NCI-H1694 (cell line): ENCODE results near the gene AUP1.

Experiments used
- DNase-seq: peaks from one replicate; lab custom pipeline; 2025; lab: John Stamatoyannopoulos, UW

Gene AUP1

DNA sequence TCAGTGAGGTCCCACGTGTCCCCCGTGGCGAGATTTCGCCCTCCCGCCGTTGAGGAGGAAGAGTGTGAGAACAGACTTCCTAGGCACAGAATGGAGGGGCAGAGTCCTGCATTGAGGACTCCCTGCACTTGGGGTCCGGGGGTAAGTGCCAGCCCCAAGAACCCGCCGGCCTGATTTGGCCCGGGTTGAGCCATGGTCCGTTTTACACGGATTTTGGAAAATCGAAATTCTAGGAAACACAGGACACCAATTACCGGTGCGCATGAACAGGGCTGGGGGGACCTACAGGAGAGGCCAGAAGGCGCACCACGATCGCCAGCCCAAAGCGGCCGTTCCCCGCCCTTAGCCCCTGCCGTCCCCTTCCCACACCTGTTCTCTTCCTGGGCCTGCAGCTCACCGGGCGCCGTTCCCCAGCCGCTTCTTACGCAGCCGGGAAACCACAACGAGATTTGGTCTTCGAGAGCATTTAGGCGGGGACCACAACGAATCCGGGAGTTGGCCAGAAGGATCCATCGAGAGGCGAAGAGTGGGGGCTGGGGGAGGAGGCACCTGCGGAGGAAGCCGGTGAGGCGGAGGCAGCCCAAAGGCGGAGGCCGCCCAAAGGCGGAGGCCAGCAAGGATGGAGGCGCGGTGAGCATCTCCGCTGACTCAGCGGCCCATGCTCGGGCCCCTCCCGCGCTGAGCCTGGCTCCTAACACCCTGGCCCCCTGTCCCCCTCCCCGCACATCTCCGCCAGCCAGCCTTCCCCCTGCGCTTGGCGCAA, 15.7 kb downstream of the AUP1 start:
- no peak for DNase-seq

DNA sequence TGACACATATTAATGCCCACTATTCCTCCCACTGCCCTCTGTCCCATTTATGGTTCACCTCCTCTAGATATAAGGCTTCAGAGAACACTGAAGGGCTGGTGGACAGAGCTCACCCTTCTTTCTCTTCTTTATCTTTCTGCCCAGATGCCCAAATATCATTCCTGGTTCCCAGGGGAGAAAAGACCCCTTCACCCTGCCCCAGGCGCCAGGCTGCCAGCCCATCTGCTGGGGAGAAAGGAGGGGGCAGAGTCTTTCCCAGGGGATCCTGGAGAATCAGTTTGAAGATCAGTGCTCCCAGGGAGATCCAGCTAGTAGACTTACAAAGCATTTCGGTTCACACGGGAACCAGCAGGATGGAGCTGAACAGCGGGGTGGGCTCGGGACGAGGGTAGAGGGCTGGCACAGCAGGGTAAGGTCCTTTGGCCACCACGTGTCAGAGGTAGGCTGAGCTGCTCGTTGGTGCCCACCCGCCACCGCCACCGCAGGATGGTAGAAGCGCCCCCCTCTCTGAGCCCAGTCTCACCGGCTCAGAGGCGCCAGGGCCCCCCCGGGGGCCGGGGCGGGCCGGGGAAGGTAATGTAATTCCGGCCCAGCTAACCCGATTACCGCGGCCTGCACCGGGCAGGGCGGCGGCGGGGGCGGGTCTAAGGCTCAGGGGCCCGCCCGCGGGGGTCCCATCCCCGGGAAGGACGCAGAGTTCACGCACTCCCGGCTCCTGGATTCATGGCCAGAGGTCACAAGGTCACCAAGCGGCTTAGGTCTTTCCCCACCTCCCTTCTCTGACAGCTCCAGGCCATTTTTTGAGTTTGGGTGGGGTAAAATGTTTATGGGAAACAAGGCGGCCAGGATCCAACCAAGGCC, 16.5 kb downstream of the AUP1 start:
- no peak for DNase-seq

DNA sequence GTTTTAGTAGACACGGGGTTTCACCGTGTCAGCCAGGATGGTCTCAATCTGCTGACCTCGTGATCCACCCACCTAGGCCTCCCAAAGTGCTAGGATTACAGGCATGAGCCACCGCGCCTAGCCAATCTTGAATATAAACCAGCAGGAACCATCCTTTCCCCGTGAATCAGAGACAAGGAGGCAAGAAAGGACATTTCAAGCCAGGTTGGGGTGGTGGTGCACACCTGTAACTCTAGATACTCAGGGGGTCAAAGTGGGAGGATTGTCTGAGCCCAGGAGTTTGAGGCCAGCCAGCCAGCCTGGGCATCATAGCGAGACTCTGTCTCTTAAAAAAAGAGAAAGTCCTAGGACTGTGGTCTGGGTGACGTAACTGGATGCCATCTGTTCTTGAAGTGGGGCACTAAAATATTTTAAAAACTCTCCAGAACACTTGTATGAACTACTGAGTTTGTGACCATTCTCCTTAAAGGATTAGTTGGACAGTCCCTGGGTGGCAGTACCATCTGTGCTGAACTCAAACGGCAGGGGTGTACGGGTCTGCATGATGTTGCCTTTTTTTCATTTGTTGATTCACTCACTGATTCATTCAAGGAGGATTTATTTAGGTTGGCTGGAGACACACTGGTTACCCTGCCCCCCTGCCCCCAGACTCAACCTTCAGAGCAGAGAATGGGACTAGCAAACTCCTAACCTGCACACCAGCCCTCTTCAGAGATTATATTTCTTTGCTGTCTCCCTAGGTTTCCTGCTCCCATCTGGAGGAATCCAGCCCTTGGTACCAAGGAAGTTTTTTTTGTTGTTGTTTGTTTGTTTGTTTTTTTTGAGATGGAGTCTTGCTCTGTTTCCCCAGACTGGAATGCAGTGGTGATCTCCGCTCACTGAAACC, 18.2 kb downstream of the AUP1 start:
- no peak for DNase-seq

DNA sequence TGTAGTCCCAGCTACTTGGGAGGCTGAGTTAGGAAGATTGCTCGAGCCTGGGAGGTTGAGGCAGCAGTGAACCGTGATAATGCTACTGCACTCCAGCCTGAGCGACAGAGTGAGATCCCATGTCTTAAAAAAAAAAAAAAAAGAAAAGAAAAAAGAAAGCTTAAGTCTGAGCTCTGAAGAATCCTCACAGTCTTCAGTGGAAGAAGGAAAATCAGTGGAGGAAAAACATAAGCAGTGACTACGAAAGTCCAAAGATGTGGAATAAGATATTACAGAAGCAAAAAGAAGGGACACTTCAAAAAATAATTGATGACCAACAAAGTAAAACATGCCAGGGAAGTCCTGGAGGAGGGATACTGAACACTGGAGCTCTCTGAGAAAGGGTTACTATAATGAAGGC, 19.2 kb downstream of the AUP1 start:
- no peak for DNase-seq

DNA sequence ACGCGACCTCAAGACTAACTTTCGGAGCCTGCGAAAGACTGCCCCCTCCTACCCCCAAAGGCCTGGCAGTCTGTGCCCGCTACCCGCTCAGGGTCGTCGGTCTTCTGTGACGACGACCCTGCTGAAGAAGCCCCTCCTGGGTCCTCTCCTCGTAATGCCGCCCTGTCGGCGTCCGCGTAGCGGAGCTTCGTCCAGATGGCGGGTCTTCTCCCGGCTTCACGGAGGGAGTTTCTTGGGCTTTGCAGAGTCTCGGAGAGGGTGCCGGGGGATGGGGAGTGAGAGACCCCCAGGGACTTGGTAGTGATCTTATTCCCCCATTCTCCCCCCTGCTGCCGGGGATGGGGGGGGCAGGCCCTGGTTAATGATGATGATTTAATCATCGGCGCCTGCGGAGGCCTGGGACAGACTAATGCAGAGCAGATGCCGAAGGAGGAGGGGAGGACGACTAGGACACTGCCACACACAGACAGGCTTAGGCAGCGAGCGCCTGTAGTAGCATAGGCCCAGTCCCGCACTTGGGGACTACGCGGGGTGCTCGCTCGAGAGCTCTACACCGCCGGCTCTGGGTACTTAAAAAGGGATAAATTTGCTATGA, 21.5 kb downstream of the AUP1 start:
- DNase-seq: peak; percentile 47

DNA sequence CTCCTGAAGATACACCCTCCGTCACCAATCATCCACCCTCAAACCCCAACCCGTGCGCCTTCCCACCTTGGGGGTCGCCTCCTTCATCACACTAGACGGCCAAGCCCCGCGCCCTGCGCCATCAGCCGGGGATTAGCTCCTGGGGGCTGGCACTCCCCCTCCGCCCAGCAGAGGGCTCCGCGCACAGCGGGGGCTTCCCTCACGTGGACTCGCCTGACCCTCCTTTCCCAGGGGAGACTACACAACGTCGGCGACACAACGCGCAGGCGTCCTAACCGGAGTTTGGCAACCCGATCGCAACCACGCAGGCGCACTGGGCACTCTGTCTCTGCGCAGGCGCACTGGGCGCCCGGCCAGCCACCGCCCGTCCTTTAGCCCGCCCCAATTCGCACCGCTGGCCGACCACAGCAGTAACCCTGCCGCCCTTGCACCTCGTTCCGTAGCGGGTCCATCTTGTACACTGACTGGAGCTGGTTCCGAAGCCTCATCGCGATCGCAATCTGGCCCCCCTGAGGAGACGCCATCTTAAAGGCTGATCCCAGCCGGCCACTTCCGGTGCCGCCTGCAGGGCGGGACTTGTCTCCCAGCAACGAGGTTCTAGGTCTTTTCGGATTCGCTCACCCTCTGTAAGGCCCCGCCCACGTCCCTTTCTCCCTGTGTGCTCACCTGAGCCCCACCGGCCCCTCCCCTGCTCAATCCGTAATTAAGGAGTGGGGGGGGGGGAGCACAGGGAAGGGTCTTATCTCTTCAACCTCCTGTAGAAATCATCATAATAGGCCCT, 22.2 kb downstream of the AUP1 start, which contains the start of gene PCGF1:
Gene PCGF1 (minus strand): TSS at position 551 of the 781 bp plus-strand sequence. CDS start 27 bp downstream, at position 524.
- DNase-seq: peak; percentile 99

DNA sequence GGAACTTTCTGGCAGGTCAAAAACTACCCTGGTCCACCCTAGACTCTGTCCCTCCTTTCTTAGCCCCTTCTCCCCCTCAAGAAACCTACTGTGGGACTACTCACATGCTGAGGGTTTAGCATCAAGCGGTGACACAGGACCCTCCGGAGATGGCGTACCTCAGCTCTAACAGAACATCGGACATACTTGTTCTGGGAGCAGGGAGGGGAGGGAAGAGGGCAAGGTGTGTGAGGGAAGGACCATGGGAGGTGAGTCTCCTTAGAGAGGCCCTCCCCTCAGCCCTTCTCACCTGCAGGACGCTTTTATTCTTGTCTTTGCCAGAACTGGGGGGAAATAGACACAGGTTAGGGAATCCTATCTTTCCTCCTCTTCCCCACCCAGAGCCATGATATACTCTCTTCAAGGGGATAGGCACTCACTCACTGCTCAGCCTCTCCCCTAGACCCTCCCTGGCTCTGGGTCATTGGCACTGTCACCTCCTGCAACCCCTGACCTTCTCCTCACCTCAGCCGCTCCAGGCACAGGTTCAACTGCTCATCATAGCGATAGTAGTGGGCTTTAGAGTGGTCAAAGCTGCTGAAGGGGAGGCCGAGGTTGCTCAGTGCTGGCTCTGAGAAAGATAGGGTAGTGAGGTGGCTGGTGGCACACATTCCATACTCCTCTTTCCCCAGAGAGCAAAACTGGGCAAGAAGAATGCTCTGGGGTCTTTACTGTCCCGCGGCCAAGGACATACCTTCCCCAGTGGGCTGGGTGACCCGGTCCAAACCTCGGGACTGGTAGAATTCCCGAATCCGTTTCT, 23.9 kb downstream of the AUP1 start:
- DNase-seq: no peak

DNA sequence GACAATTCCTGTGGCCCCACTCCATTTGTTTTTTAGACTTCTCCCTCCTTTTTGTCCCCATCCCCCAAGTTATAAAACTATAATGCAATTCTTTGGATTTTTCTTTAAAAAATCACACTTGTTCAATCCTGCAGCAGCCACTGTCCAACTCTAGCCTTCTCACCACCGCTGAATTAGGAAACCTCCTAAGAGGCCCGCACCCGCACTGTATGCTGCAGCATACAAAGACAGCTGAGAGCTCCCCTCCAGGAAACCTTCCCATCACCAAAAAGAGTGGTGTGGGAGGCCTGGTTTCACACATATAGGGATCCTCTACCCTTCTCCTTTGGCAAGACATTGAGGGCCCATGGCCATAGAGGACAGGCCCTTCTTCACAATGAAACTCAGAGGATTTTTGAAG, 24.9 kb downstream of the AUP1 start:
- no peak for DNase-seq

DNA sequence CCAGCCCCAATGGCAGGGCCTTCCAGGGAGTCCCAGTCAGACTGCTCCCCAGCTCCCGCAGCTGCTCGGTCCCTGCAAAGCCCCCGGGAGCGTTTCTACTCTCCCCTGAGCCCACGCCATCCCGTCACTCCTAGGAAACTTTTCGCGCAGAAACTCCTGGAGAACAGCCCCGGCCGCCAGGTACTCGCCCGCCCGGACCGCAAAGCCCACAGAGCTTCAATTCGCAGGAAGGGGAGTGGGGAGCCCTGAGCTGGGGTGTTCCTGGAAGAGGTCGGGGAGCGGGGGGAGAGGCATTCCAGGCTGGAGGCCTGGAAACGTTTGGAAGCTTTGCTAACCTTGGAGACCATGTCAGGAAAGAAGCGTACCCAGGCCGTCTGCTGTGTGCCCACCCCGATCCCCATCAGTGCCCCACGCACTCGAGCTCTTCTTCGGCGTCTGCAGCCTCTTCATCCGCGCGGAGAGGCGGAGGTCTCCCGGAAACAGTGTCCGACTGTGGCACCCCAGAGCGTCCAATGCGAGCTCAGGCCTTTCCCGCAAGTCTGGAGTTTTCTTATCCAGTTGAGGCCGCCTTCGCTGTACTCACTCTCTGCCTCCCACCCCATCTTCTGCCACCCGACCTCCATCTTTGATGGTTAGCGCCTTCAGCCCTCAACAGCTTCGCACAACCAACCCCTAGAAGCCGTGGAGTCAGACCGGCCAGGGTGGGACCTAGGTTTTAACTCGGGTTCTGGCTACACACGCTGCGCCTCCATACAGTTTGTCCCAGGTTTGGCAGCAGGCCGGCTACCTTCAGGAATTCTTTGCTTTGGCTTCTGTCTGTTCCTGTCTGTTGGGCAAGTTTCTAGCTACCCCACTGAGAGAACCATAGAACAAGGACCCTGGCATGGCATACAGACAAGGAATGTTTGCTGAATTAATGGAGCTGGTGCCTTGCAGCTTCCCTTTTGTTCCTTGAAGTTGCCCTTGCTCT, 25.7 kb downstream of the AUP1 start:
- DNase-seq: no peak

DNA sequence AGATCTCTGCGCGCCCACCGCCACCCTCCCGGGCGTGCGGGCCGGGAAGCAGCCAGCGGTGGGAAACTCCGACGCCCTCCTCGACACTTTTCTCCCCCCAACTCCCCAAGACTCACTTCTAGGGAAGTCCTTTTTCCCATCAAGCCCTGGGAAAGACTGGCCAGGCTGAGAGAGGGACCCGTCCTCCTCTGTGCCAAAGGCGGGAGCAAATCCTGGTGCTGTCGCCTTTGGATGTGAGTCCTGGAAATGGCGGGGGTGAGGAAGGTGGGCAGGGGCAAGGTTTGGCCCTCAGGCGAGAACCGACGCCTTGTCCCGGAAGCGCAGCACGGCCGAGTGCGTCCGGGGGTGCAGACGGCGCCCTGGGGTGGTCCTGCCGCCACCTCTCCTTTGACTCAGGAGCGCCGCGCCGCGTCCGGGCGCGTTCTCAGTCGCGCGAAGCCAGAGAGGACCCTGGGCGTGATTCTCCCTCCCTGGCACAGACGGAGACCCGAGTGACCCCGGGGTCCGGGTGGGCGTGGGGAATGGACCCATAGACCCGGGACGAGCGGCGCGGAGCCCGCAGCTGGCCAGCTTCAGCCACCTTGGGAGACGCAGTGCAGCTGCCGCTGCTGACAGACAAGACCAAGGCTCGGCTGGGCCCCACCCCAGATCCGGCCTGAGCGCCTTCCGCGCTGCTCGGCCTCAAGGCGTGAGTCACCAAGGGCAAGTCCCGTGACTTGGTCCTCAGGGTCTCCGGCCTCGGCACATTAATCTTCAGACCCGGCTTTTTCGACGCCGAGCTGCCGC, 26.6 kb downstream of the AUP1 start:
- no peak for DNase-seq

DNA sequence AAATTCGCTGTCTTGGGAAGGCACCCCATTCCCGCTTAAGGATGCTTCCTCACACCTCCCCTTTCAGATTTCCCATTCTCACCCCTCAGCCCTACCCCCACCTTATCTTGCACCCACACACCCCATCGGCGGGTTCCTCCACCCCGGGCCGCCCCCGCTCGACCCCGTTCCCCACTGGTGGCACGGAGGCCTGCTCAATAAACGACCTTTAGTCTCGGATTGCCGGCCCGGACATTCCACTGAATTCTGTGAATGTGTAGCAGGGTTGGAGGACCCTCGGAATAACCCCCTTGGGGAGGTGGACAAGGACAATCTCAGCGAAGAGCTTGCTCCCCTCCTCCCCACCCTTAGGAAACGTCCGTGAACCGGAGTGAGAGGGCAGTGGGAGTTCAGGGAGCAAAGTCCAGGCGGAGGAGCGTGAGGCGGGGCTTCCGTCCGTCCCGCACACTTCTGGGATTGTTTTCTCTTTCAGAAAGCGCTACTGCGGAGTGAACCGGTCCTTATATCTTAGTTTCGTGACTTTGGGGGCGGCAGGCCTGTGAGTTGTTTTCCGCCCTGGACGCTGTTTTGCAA, 27.3 kb downstream of the AUP1 start:
- DNase-seq: no peak

DNA sequence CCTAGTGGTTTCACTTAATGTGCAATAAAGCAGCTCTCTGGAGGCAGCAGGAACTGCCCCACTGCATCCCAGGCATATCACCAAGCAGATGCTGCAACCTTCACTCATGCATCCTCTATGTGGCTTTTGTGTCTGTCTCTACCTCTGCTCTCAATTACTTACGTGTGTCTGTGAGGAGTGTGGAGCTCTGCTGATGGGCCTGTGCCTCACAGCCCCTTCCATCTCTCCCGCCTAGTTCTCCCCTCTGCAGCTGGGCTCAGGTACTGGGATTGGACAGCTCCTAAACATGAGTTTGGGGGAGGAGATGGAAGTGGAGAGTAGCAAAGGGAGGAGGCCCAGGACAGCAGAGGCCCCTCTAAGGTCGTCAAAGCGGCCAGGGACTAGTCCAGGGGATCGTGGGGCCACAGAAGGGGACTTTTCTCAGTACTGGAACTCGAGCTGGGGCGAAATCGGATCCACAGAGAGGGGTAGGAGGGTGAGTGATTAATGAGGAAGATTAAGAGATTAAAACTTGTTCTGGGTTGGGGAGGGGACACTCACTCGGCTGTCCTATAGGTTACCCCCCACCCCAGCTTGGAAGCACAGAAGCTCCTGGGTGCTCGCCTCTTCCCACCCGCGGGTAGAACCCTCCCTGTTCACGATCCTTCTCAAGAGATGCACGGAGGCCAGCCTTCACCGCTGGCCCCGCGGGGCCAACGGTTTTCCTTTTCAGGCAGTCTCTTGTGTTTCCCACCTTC, 28.0 kb downstream of the AUP1 start:
- no peak for DNase-seq

DNA sequence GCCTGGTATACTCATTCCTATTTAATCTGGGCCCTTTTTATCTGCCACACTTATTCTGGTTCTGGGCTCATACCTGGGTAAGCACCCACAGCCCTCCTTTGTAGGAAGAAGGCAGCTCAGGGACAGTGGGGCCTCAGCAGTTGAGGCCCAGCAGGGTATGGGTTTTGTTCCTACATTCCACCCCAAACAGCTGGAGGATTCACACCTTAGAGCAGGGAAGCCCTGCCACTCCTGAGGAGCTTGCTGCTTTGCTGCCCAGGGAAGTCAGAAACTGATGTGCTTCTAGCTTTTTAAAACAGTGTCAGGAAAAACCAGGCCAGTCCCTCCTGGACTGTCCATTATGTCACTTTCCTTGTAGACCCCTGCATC, 28.9 kb downstream of the AUP1 start:
- DNase-seq: no peak

DNA sequence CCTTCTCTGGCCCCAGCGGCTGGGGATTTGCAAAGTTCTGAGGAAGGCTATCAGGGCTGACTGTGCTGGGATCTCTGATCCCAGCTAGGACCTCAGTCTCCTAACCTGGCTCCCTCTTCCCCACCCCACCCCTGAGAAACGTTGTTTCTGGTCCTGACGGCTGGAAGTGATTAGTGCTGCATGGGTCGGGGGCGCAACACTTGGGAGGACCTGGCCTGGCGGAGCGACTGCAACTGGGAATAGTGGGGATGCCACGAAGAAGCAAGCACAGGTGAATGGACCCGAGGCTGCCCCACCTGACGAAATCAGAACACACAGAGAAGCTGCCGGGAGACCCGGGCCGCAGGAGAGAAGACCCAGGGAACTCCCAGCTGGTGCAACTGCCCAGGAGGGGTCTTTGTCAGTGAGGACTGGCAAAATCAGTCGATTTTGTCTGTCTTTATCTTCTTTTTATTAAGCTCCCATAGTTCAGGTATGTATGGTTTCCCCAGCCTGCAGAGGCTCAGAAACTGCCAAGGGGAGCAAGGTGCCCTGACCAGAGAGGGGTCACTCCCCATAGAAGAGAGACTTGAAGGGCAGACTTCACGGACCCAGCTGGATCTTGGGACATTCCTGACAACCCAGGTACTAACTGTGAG, 29.4 kb downstream of the AUP1 start:
- DNase-seq: no peak

DNA sequence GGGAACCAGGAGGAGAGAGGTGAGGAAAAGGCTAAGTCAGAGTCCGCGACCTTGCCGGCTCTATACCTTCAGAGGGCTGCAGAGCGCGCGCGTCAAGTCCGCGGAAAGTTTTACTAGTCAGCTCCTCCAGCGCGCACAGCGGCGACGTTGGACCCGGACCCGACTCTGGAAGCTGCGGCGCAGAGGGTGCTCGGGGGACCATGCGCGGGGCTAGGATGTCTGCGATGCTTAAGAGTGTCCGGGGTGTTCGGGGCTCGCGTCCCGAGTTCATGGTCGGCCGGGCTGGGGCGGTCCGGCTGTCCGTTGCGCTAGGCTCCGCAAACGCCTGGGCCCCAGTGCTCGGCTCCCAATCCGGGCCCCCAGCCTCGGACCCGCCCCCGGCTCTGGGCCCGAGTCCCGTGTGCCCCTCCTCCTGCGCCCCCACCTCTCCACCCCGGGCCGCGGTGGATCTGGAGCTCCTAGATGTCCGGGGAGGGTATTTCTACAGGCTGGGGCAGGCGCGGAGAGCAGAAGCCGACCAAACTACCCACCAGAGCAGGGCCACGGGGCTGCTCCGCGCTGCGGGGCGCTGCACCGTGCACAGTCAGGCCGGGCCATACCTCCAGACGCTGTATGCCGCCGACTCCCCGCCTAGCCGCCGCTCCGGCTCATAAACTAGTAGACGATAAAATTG, 30.1 kb downstream of the AUP1 start, which contains the start of gene LBX2:
Gene LBX2 (minus strand): TSS at position 337 of the 673 bp plus-strand sequence. CDS start 66 bp downstream, at position 271.
- DNase-seq: no peak
